ENCODE data around the gene NOD1. TPM values are rescaled to one million over a fixed set of nuclear protein-coding genes. Genes with fewer than 3 reads are reported as not detected.

The NOD1 gene
- polyA plus RNA-seq, 3 donors: 2.8 to 15.0 (median 4.6) TPM

- Histone ChIP-seq H3K4me1 (ENCODE audit: control insufficient read depth in 1 of 2, insufficient read depth in 2 of 2, low read length in 2 of 2) (peaks cover 2 to 4% of the 10 kb centered on the region in 2 donors), H3K9me3 (replicated peaks in 1 of 2; ENCODE audit: control insufficient read depth in 1 of 2, insufficient read depth in 1 of 2, low read length in 2 of 2) (no peaks in the 10 kb centered on the region), H2AFZ (ENCODE audit: insufficient read depth, low read depth, low read length, poor library complexity, severe bottlenecking) (no peak overlapping the region), H3K79me2 (ENCODE audit: insufficient read depth, low read length) (no peaks in the 10 kb centered on the region), H3K4me2 (replicated peaks; ENCODE audit: extremely low read depth, low read length, poor library complexity, severe bottlenecking) (no peak overlapping the region), H3K4me3 (replicated peaks in 1 of 3; ENCODE audit: low read depth in 2 of 3, low read length in 3 of 3) (no peak overlapping the region), H4K20me1 (ENCODE audit: insufficient read depth, low read length) (no peaks in the 10 kb centered on the region), H3K36me3 (replicated peaks in 1 of 2; ENCODE audit: control insufficient read depth in 1 of 2, insufficient read depth in 2 of 2, low read length in 2 of 2) (peaks cover 91 to 100% of the 10 kb centered on the region in 2 donors), H3K27ac (ENCODE audit: low read depth in 1 of 2, low read length in 2 of 2) (no peak overlapping the region), H3K9ac (ENCODE audit: insufficient read depth, low read length, poor library complexity, severe bottlenecking) (no peak overlapping the region), H3K27me3 (ENCODE audit: control insufficient read depth in 2 of 2, insufficient read depth in 2 of 2, low read length in 2 of 2) (no peaks in the 10 kb centered on the region)
- intact Hi-C loops (cut with micrococcal nuclease): loop anchor here in 1 of 2 donors (10.0 kb wide), 1 partner anchor 46 kb away; no protein-coding TSS in a partner anchor
- TF ChIP-seq CTCF (IDR thresholded peaks at IDR 0.05): no peak
- Mint-ChIP-seq H3K27ac (peak overlapping the region in 1 of 7 donors; percentile 23), H3K36me3 (peaks cover 70 to 87% of the 10 kb centered on the region in 2 donors), H3K4me3 (no peak overlapping the region), H3K27me3 (ENCODE audit: low read depth in 3 of 3) (no peaks in the 10 kb centered on the region), H3K9me3 (no peaks in the 10 kb centered on the region), H3K4me1 (peaks cover 2% of the 10 kb centered on the region)
- DNase-seq: no peak
- 97% methylated on average over 22 of the region's 22 CpGs for WGBS (ENCODE audit: insufficient coverage)
Observed at GRCh38 chr7:30450983-30451497, 27.5 kb downstream of the NOD1 start.

- Histone ChIP-seq H3K27ac (ENCODE audit: low read depth in 1 of 2, low read length in 2 of 2) (no peak overlapping the region), H2AFZ (ENCODE audit: insufficient read depth, low read depth, low read length, poor library complexity, severe bottlenecking) (no peak overlapping the region), H3K4me3 (replicated peaks in 1 of 3; ENCODE audit: low read depth in 2 of 3, low read length in 3 of 3) (no peak overlapping the region), H3K36me3 (replicated peaks in 1 of 2; ENCODE audit: control insufficient read depth in 1 of 2, insufficient read depth in 2 of 2, low read length in 2 of 2) (peaks cover 85 to 93% of the 10 kb centered on the region in 2 donors), H3K79me2 (ENCODE audit: insufficient read depth, low read length) (no peaks in the 10 kb centered on the region), H3K27me3 (ENCODE audit: control insufficient read depth in 2 of 2, insufficient read depth in 2 of 2, low read length in 2 of 2) (no peaks in the 10 kb centered on the region), H3K9me3 (replicated peaks in 1 of 2; ENCODE audit: control insufficient read depth in 1 of 2, insufficient read depth in 1 of 2, low read length in 2 of 2) (no peaks in the 10 kb centered on the region), H4K20me1 (ENCODE audit: insufficient read depth, low read length) (no peaks in the 10 kb centered on the region), H3K9ac (ENCODE audit: insufficient read depth, low read length, poor library complexity, severe bottlenecking) (no peak overlapping the region), H3K4me1 (ENCODE audit: control insufficient read depth in 1 of 2, insufficient read depth in 2 of 2, low read length in 2 of 2) (peaks cover 7 to 10% of the 10 kb centered on the region in 2 donors), H3K4me2 (replicated peaks; ENCODE audit: extremely low read depth, low read length, poor library complexity, severe bottlenecking) (no peak overlapping the region)
- WGBS (ENCODE audit: insufficient coverage): 79% methylated on average over 4 of the region's 6 CpGs
- Mint-ChIP-seq H3K4me3 (no peak overlapping the region), H3K27me3 (ENCODE audit: low read depth in 3 of 3) (no peaks in the 10 kb centered on the region), H3K36me3 (peaks cover 67 to 81% of the 10 kb centered on the region in 2 donors), H3K4me1 (peaks cover 6% of the 10 kb centered on the region), H3K9me3 (no peaks in the 10 kb centered on the region), H3K27ac (no peak overlapping the region)
- TF ChIP-seq CTCF (IDR thresholded peaks at IDR 0.05): no peak
- no peak for DNase-seq
- intact Hi-C loops (cut with micrococcal nuclease): loop anchor here in 1 of 2 donors (10.0 kb wide), 1 partner anchor 46 kb away; no protein-coding TSS in a partner anchor
Observed at GRCh38 chr7:30450240-30450982, 28.2 kb downstream of the NOD1 start.

All from CD14-positive monocyte (primary cell).